Endodermal cell (in vitro differentiated cells): ENCODE results near the gene PIGV. TPM values are rescaled to one million over a fixed set of nuclear protein-coding genes. Genes with fewer than 3 reads are reported as not detected.

Experiments
- DNase-seq: peaks from one replicate; pipeline ENCODE4 v3.0.0-alpha.2; 2017
- H3K27ac ChIP-seq: 2 replicates; pipeline ENCODE4 v1.5.1; 2013; ENCODE audit warnings: mild to moderate bottlenecking, low read depth, low read length, moderate library complexity
- H3K27me3 ChIP-seq: 2 replicates; pipeline ENCODE4 v1.6.1; 2013; ENCODE audit warnings: mild to moderate bottlenecking, low read length, moderate library complexity; ENCODE audit not compliant: insufficient read depth, control insufficient read depth, poor library complexity, severe bottlenecking
- H3K36me3 ChIP-seq: 2 replicates; pipeline ENCODE4 v1.7.0; 2013; ENCODE audit warnings: mild to moderate bottlenecking, low read length, moderate library complexity; ENCODE audit not compliant: control insufficient read depth, insufficient read depth
- H3K4me1 ChIP-seq: one replicate; pipeline ENCODE4 v1.7.0; 2013; ENCODE audit warnings: low read length; ENCODE audit not compliant: control insufficient read depth, insufficient read depth
- H3K4me3 ChIP-seq: 2 replicates; pipeline ENCODE4 v1.5.1; 2013; ENCODE audit warnings: mild to moderate bottlenecking, low read length, moderate library complexity
- H3K9ac ChIP-seq: 2 replicates; pipeline ENCODE4 v1.6.1; 2013; ENCODE audit warnings: mild to moderate bottlenecking, low read length, moderate library complexity; ENCODE audit not compliant: poor library complexity, severe bottlenecking; ENCODE audit errors: extremely low read depth
- H3K9me3 ChIP-seq: 2 replicates; pipeline ENCODE4 v1.6.1; 2013; ENCODE audit warnings: mild to moderate bottlenecking, low read length, moderate library complexity; ENCODE audit not compliant: control insufficient read depth
- H3K27ac Mint-ChIP-seq: 2 replicates; pipeline ENCODE4 v1.8.0; 2020; ENCODE audit warnings: mixed read lengths
- H3K27me3 Mint-ChIP-seq: 2 replicates; pipeline ENCODE4 v1.8.0; 2021; ENCODE audit warnings: mild to moderate bottlenecking, mixed read lengths; ENCODE audit not compliant: insufficient read depth
- H3K36me3 Mint-ChIP-seq: 2 replicates; pipeline ENCODE4 v1.8.0; 2020; ENCODE audit warnings: low read depth, mixed read lengths
- H3K4me1 Mint-ChIP-seq: 2 replicates; pipeline ENCODE4 v1.8.0; 2020; ENCODE audit warnings: mixed read lengths
- H3K4me3 Mint-ChIP-seq: 2 replicates; pipeline ENCODE4 v1.8.0; 2020; ENCODE audit warnings: mild to moderate bottlenecking, moderate library complexity, mixed read lengths
- H3K9me3 Mint-ChIP-seq: 2 replicates; pipeline ENCODE4 v1.8.0; 2020; ENCODE audit warnings: mild to moderate bottlenecking, mixed read lengths
- CTCF ChIP-seq: fragments of 200-600 bp; sonication (generic); conservative IDR thresholded peaks from 2 replicates; pipeline ENCODE4 v1.5.0; 2021; ENCODE audit warnings: antibody characterized with exemption, mild to moderate bottlenecking
- WGBS, 2 experiments: methylation state at CpG; one replicate each; pipeline versions ENCODE4 v1.1.5 to v1.1.7; 2013; ENCODE audit warnings: missing lambda C conversion rate in 2 of 2, mixed read lengths in 1 of 2; ENCODE audit not compliant: insufficient coverage in 1 of 2, insufficient read length in 1 of 2; 5-methylcytosine and 5-hydroxymethylcytosine counted together
- total RNA-seq, 2 donors: library from RNA; stranded (reverse); fragmentation: NEBNext Ultra II Directional in 1 of 2; extraction: Animal tissue kit (Norgen Biotek cat#: 25700) in 1 of 2; gene quantifications; 2 replicates in 1 of 2; 3 replicates in 1 of 2; pipeline ENCODE4 v1.2.1, GENCODE V29; 2021

The PIGV gene
- total RNA-seq, 2 donors from 2014 or later: 12.7 to 14.6 TPM

GRCh38 chr1:26745191-26745590 is 42.6 kb upstream of the PIGV start:
- 95 to 100% methylated on average over 4 to 5 of the region's 5 CpGs for WGBS, 2 experiments
- H3K27me3 ChIP-seq: no peaks in the 10 kb centered on the region
- H3K36me3 Mint-ChIP-seq: peaks cover 86% of the 10 kb centered on the region
- H3K27ac Mint-ChIP-seq: no peak overlapping the region
- TF ChIP-seq CTCF: no peak
- H3K4me1 ChIP-seq: no peaks in the 10 kb centered on the region
- no peak overlapping the region for H3K4me3 ChIP-seq
- no peak overlapping the region for H3K4me3 Mint-ChIP-seq
- no peaks in the 10 kb centered on the region for H3K27me3 Mint-ChIP-seq
- H3K4me1 Mint-ChIP-seq: peaks cover 32% of the 10 kb centered on the region
- H3K9ac ChIP-seq: no peak overlapping the region
- no peak overlapping the region for H3K27ac ChIP-seq
- no peaks in the 10 kb centered on the region for H3K9me3 Mint-ChIP-seq
- peaks cover 4% of the 10 kb centered on the region for H3K9me3 ChIP-seq
- DNase-seq: no peak
- peaks cover 92% of the 10 kb centered on the region for H3K36me3 ChIP-seq

DNA sequence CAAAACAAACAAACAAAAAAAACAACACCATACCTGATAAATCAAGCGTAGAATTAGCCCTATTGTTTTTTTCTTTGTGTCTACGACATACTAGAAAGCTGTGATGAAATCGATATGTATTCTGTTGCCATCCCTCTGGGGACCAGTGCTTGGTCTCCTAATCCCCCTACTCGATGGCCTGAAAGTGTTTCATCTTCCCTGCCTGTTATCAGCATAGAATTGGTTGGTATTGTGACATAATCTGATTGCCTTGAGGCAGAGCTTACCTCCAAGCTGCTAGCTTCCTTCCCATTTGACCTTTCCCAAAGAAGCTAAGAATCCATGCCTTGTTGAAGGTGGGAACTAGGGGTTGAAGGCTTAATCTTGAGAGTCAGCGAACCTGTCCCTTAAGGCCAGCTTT is 40.7 kb upstream of the PIGV start:
- Mint-ChIP-seq H3K9me3 (no peaks in the 10 kb centered on the region), H3K4me1 (peaks cover 39% of the 10 kb centered on the region), H3K27me3 (no peaks in the 10 kb centered on the region), H3K27ac (no peak overlapping the region), H3K4me3 (no peak overlapping the region), H3K36me3 (peaks cover 83% of the 10 kb centered on the region)
- 94 to 97% methylated on average over 5 of the region's 5 CpGs for WGBS, 2 experiments
- Histone ChIP-seq H3K9me3 (peaks cover 4% of the 10 kb centered on the region), H3K4me3 (no peak overlapping the region), H3K27ac (no peak overlapping the region), H3K36me3 (peaks cover 89% of the 10 kb centered on the region), H3K9ac (no peak overlapping the region), H3K4me1 (peaks cover 5% of the 10 kb centered on the region), H3K27me3 (no peaks in the 10 kb centered on the region)
- TF ChIP-seq CTCF: no peak
- DNase-seq: no peak

- WGBS, 2 experiments: 91% methylated on average over 1 of the region's 1 CpG
- Histone ChIP-seq H3K4me1 (peaks cover 5% of the 10 kb centered on the region), H3K27ac (no peak overlapping the region), H3K4me3 (no peak overlapping the region), H3K9me3 (peaks cover 4% of the 10 kb centered on the region), H3K9ac (no peak overlapping the region), H3K27me3 (no peaks in the 10 kb centered on the region), H3K36me3 (peaks cover 92% of the 10 kb centered on the region)
- no peaks in the 10 kb centered on the region for H3K9me3 Mint-ChIP-seq
- no peak for DNase-seq
- H3K27me3 Mint-ChIP-seq: no peaks in the 10 kb centered on the region
- peaks cover 39% of the 10 kb centered on the region for H3K4me1 Mint-ChIP-seq
- peaks cover 86% of the 10 kb centered on the region for H3K36me3 Mint-ChIP-seq
- no peak overlapping the region for H3K4me3 Mint-ChIP-seq
- no peak for TF ChIP-seq CTCF
- H3K27ac Mint-ChIP-seq: no peak overlapping the region
Measured at GRCh38 chr1:26748351-26748750, 39.4 kb upstream of the PIGV start.
